ENCODE measurements around the gene NEU4. TPM values are rescaled to one million over a fixed set of nuclear protein-coding genes. Genes with fewer than 3 reads are reported as not detected.
A peak's percentile ranks its signal among the peaks of the same experiment; 100 is the strongest.

NEU4 gene
- polyA plus RNA-seq, 6 donors from 2014 or later: 0.55 to 1.7 TPM; not detected in 4

DNA sequence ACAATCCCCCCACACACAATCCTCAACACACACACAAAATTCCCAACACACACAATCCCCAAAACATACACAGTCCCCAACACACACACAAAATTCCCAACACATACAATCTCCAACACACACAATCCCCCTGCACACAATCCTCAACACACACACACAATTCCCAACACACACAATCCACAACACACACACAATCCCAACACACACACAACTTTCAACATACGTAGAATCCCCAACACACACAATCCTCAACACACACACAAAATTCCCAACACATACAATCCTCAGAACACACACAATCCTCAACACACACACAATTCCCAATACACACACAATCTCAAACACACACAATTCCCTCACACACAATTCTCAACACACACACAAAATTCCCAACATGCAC lies 52.3 kb downstream of the NEU4 start:
- DNase-seq (no peak), ATAC-seq (ENCODE audit: low read depth in 2 of 2) (no peak)
- Mint-ChIP-seq H3K27ac (peak overlapping the region in 4 of 6 donors; percentile 1 to 78 (median 37)), H3K4me1 (peaks cover 12 to 38% (median 26%) of the 10 kb centered on the region in 3 donors), H3K27me3 (peaks cover 44 to 59% (median 50%) of the 10 kb centered on the region in 3 donors), H3K36me3 (peaks cover 0 to 39% of the 10 kb centered on the region in 2 donors), H3K4me3 (peak overlapping the region in 3 of 8 donors; percentile 10 to 73 (median 13)), H3K9me3 (peaks cover 0 to 11% (median 0%) of the 10 kb centered on the region in 7 donors)

DNA sequence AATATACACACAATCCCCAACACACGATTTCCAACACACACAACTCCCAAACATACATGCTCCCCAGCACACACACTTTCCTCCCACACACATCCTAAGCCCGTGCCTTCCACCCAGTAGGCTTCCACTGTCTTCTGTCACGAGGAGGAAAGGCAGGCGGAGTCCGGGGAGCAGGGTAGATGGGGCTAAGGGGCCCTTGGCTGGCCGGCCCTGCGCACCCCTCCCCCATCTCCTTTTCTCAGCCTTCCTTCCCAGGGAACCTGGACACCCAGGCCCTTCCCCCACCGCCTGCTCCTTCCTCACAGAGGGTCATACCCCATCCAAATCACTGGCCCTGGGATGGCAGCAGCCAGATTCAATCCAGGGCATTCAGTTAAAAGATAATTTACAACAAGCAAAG lies 53.1 kb downstream of the NEU4 start:
- ATAC-seq (ENCODE audit: low read depth in 2 of 2) (no peak), DNase-seq (no peak)
- Mint-ChIP-seq H3K27ac (peak overlapping the region in 1 of 6 donors; percentile 52), H3K4me3 (no peak overlapping the region), H3K4me1 (peaks cover 12 to 38% (median 26%) of the 10 kb centered on the region in 3 donors), H3K9me3 (peaks cover 0 to 11% (median 0%) of the 10 kb centered on the region in 7 donors), H3K36me3 (peaks cover 0 to 39% of the 10 kb centered on the region in 2 donors), H3K27me3 (peaks cover 44 to 52% (median 50%) of the 10 kb centered on the region in 3 donors)

DNA sequence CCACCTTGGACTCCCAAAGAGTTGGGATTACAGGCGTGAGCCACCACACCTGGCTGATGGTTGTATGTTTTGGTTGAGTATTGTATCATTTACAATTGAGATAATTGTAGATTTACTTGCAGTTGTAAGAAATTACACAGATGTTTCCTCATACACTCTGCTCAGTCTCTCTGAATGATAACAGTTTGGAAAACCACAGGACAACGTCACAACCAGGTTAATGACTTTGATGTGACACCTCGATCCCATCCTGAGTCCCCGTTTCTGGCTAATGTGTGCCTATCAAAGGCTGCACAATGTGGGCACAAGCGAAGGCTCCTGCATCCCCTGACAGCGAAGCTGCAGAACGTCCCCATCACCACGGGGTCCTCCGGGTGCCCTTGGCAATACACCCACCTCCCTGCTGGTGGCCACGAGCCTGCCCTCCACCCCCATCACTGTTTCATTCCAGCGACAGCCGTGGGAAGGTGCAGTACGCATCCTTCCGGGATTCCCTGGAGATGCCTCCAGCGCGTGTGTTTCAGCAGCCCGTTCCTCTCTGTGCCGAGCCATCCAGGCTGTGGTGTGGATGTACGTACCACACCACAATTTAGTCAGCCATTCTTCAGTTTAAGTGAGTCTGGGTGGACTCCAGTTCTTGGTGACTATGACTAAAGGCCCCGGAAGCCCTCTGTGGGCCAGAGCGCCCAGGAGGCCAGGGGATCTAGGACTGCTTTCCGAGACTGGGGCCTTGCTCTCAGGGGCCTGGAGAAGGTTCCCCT lies 54.0 kb downstream of the NEU4 start:
- H3K4me3 Mint-ChIP-seq: peak overlapping the region in 1 of 8 donors; percentile 40
- H3K27me3 Mint-ChIP-seq: peaks cover 44 to 52% (median 52%) of the 10 kb centered on the region in 3 donors
- H3K27ac Mint-ChIP-seq: no peak overlapping the region
- peaks cover 12 to 38% (median 26%) of the 10 kb centered on the region in 3 donors for H3K4me1 Mint-ChIP-seq
- peaks cover 0 to 11% (median 0%) of the 10 kb centered on the region in 7 donors for H3K9me3 Mint-ChIP-seq
- ATAC-seq (ENCODE audit: low read depth in 2 of 2) (no peak), DNase-seq (no peak)
- peaks cover 0 to 39% of the 10 kb centered on the region in 2 donors for H3K36me3 Mint-ChIP-seq

DNA sequence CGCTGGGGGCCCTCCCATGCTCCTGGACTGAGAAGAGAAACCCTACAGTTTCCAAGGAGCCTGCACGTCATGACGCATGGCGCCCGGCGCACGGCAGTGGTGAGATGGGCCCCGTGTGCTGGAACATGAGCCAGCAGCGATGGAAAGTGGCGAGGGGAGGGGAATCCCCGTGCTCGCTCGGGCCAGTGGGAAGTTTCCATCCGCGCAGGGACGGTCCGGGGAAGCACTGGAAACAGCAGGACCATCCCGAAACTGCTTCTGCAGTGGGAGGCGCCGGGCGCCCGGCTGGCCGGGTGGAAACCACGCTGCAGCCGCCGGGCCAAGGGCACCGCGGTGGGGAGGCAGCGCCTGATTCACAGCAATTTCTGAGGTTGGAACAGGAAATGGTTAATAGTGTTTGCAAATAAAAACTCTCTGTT lies 54.6 kb downstream of the NEU4 start:
- Mint-ChIP-seq H3K36me3 (peaks cover 0 to 39% of the 10 kb centered on the region in 2 donors), H3K9me3 (peaks cover 0 to 11% (median 0%) of the 10 kb centered on the region in 7 donors), H3K4me3 (no peak overlapping the region), H3K27ac (no peak overlapping the region), H3K27me3 (peaks cover 44 to 57% (median 52%) of the 10 kb centered on the region in 3 donors), H3K4me1 (peaks cover 16 to 38% (median 26%) of the 10 kb centered on the region in 3 donors)
- no peak for DNase-seq
- ATAC-seq (ENCODE audit: low read depth in 2 of 2): no peak

DNA sequence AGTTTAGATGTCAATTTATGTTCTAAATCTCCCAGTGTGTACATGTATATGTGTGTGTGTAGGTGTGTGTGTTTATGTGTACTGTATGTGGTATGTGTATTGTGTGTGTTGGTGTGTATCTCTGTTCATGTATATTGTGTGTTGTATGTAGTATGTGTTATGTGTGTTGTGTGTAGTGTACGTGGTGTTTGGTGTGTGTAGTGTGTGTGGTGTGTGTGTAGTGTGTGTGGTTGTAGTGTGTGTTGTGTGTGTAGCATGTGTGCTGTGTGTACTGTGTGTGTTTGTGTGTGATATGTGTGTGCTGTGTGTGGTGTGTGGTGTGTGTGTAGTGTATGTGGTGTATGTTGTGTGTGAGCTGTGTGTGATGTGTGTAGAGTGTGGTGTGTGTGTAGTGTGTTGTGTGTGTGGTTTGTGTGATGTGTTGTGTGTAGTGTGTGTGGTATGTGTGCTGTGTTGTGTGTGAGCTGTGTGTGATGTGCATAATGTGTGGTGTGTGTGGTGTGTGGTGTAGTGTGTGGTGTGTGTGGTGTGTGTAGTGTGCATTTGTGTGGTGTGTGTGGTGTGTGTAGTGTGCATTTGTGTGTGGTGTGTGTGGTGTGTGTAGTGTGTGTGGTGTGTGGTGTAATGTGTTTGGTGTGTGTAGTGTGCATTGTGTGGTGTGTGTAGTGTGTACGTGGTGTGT lies 55.3 kb downstream of the NEU4 start:
- Mint-ChIP-seq H3K4me1 (peaks cover 14 to 38% (median 26%) of the 10 kb centered on the region in 3 donors), H3K27ac (peak overlapping the region in 3 of 6 donors; percentile 21 to 79 (median 54)), H3K27me3 (peaks cover 44 to 58% (median 52%) of the 10 kb centered on the region in 3 donors), H3K36me3 (peaks cover 0 to 39% of the 10 kb centered on the region in 2 donors), H3K4me3 (no peak overlapping the region), H3K9me3 (peaks cover 0 to 11% (median 0%) of the 10 kb centered on the region in 7 donors)
- no peak for DNase-seq
- ATAC-seq (ENCODE audit: low read depth in 2 of 2): no peak

DNA sequence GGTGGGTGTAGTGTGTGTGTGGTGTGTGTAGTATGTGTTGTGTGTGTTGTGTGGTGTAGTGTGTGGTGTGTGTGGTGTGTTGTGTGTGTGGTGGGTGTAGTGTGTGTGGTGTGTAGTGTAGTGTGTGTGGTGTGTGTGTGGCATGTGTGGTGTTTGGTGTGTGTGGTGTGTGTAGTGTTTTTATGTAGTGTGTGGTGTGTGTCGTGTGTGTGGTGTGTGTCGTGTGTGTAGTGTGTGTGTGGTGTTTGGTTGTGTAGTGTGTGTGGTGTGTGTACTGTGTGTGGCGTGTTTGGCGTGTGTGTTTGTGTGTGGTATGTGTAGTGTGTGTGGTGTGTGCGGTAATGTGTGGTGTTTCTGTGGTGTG lies 55.8 kb downstream of the NEU4 start:
- ATAC-seq (ENCODE audit: low read depth in 2 of 2) (no peak), DNase-seq (no peak)
- Mint-ChIP-seq H3K9me3 (peaks cover 0 to 11% (median 0%) of the 10 kb centered on the region in 7 donors), H3K27ac (peak overlapping the region in 2 of 6 donors; percentile 36 to 78), H3K4me1 (peaks cover 10 to 34% (median 22%) of the 10 kb centered on the region in 3 donors), H3K27me3 (peaks cover 44 to 55% (median 48%) of the 10 kb centered on the region in 3 donors), H3K36me3 (peaks cover 0 to 39% of the 10 kb centered on the region in 2 donors), H3K4me3 (no peak overlapping the region)

DNA sequence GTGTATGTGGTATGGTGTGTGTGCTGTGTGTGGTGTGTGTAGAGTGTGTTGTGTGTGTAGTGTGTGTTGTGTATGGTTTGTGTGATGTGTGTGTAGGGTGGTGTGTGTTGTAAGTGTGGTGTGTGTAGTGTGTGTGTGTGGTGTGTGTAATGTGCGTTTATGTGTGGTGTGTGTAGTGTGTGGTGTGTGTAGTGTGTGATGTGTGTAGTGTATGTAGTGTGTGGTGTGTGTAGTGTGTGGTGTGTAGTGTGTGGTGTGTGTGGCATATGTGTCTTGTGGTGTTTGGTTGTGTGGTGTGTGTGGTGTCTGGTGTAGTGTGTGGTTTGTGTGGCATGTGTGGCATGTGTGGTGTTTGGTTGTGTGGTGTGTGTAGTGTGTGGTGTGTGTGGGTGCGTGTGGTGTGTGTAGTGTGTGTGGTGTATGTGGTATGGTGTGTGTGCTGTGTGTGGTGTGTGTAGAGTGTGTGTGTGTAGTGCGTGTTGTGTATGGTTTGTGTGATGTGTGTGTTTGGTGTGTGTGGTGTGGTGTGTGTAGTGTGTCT lies 56.5 kb downstream of the NEU4 start:
- Mint-ChIP-seq H3K27ac (peak overlapping the region in 1 of 6 donors; percentile 97), H3K36me3 (peaks cover 0 to 39% of the 10 kb centered on the region in 2 donors), H3K27me3 (peaks cover 44 to 54% (median 48%) of the 10 kb centered on the region in 3 donors), H3K4me3 (peak overlapping the region in 2 of 8 donors; percentile 10 to 55), H3K9me3 (peaks cover 0 to 11% (median 0%) of the 10 kb centered on the region in 7 donors), H3K4me1 (peaks cover 10 to 33% (median 22%) of the 10 kb centered on the region in 3 donors)
- DNase-seq (no peak), ATAC-seq (ENCODE audit: low read depth in 2 of 2) (no peak)

DNA sequence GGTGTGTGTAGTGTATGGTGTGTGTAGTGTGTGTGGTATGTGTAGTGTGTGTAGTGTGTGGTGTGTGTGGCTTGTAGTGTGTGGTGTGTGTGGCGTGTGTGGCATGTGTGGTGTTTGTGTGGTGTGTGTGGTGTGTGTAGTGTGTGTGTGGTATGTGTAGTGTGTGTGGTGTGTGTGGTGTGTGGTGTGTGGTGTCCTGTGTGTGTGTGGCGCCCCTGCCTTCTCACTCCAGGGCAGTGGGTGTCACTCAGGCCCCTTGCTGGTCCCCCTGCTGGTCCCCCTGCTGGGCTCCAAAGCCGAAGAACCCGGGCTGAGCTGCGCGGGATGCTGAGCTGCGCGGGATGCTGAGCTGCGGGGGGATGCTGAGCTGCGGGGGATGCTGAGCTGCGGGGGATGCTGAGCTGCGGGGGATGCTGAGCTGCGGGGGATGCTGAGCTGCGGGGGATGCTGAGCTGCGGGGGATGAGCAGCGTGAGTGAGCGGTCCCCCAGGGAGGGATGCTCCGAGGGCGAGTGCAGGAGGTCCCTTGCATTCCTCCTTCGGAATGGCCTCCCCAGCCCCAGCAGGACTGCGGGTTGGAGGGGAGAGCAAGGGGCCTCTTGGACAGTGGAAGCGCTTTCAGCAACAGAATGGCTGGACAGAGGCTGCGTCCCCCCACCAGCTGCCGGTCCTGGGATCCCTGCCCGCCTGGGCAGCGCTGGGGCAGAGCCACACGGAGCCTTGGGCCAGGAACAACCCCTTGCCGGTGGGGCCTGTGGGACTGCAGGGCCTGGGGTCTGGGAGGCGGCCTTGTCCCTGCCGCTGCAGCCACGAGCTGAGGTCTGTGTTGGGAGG lies 57.2 kb downstream of the NEU4 start:
- no peak for DNase-seq
- Mint-ChIP-seq H3K4me3 (peak overlapping the region in 3 of 8 donors; percentile 10 to 55 (median 26)), H3K4me1 (peaks cover 14 to 35% (median 26%) of the 10 kb centered on the region in 3 donors), H3K27me3 (peaks cover 39 to 52% (median 43%) of the 10 kb centered on the region in 3 donors), H3K9me3 (peaks cover 0 to 11% (median 0%) of the 10 kb centered on the region in 7 donors), H3K36me3 (peaks cover 0 to 35% of the 10 kb centered on the region in 2 donors), H3K27ac (peak overlapping the region in 1 of 6 donors; percentile 97)
- peak; percentile 20 to 35 for ATAC-seq (ENCODE audit: low read depth in 2 of 2)

Other genes with a start within 250 kb of the NEU4 start
- gene THAP4, start 172.0 kb upstream of the NEU4 start, polyA plus RNA-seq (ENCODE audit: low read depth in 6 of 6): 10 to 100 TPM; 23.8 to 48.4 (median 29.9) TPM
- gene ATG4B, start 171.5 kb upstream of the NEU4 start, polyA plus RNA-seq (ENCODE audit: low read depth in 6 of 6): 10 to 100 TPM; 61.5 to 74.6 (median 64.5) TPM
- 10 to 100 TPM; 27.6 to 38.3 (median 36.6) TPM for gene DTYMK, start 122.4 kb upstream of the NEU4 start, polyA plus RNA-seq (ENCODE audit: low read depth in 6 of 6)
- 10 to 100 TPM; 20.3 to 34.4 (median 24.4) TPM for gene ING5, start 107.2 kb upstream of the NEU4 start, polyA plus RNA-seq (ENCODE audit: low read depth in 6 of 6)
- 1 to 10 TPM; 1.1 to 7.2 (median 2.4) TPM for gene D2HGDH, start 74.6 kb upstream of the NEU4 start, polyA plus RNA-seq (ENCODE audit: low read depth in 6 of 6)
- gene GAL3ST2, start 32.4 kb upstream of the NEU4 start, polyA plus RNA-seq (ENCODE audit: low read depth in 6 of 6): not detected
- not detected for gene PDCD1, start 49.7 kb downstream of the NEU4 start, polyA plus RNA-seq (ENCODE audit: low read depth in 6 of 6)
- not detected for gene RTP5, start 60.5 kb downstream of the NEU4 start, polyA plus RNA-seq (ENCODE audit: low read depth in 6 of 6)